ENCODE measurements around the gene COL21A1.

The COL21A1 gene

DNA sequence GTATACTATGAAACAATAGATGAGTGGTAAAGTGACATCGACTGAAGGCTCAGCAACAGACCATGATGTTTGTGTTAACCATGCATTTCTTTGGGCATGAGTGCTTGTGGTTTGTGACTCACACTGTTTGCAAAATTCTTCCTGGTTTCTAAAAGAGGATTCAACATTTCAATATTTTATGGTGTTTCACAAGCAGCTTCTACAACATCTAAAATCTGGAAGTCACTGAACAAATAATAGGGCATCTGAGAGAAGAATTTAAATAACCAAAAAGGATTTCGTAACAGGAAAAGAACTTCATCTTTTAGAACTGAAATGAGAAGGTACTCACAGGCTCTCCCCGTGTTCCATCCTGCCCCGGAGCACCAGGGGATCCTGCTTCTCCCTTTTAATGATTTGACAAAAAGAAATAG is 146.2 kb downstream of the COL21A1 start:
- Histone ChIP-seq H3K9ac (ENCODE audit: low read length) (peak overlapping the region; percentile 69), H2BK15ac (ENCODE audit: low read depth, poor library complexity, severe bottlenecking) (no peak overlapping the region), H4K91ac (ENCODE audit: low read length) (no peak overlapping the region), H3K36me3 (ENCODE audit: control insufficient read depth in 1 of 2, insufficient read depth in 2 of 2, low read depth in 1 of 2, low read length in 2 of 2) (no peaks in the 10 kb centered on the region), H3K9me3 (ENCODE audit: control insufficient read depth, low read length) (no peaks in the 10 kb centered on the region), H3K14ac (ENCODE audit: low read length in 2 of 2) (no peak overlapping the region), H3K27ac (ENCODE audit: low read length, poor library complexity, severe bottlenecking) (peak overlapping the region; percentile 65), H2BK120ac (ENCODE audit: low read depth, low read length) (no peak overlapping the region), H3K27me3 (ENCODE audit: control insufficient read depth in 1 of 2, insufficient read depth in 1 of 2, low read length in 2 of 2) (no peaks in the 10 kb centered on the region), H2AFZ (ENCODE audit: low read depth, low read length) (no peak overlapping the region), H2BK5ac (ENCODE audit: low read depth, low read length, poor library complexity, severe bottlenecking) (no peak overlapping the region), H3K4ac (ENCODE audit: low read depth in 1 of 2, low read length in 2 of 2) (no peak overlapping the region), H2AK5ac (ENCODE audit: low read length, severe bottlenecking) (no peak overlapping the region), H3K4me3 (ENCODE audit: insufficient read depth in 1 of 2, low read depth in 1 of 2, low read length in 2 of 2) (no peak overlapping the region), H3K18ac (ENCODE audit: low read depth in 1 of 2, low read length in 2 of 2) (no peak overlapping the region), H3K23ac (ENCODE audit: low read length in 2 of 2) (no peak overlapping the region), H3K4me2 (ENCODE audit: low read length, poor library complexity, severe bottlenecking) (no peak overlapping the region), H3K4me1 (ENCODE audit: control insufficient read depth, insufficient read depth, low read depth, low read length) (no peaks in the 10 kb centered on the region), H2BK12ac (ENCODE audit: low read length in 2 of 2) (no peak overlapping the region), H3K79me1 (replicated peaks; ENCODE audit: low read length, poor library complexity, severe bottlenecking) (no peaks in the 10 kb centered on the region), H4K8ac (ENCODE audit: low read length) (no peak overlapping the region)
- peak; percentile 94 for DNase-seq
- 0% methylated on average over 1 of the region's 4 CpGs for WGBS

DNA sequence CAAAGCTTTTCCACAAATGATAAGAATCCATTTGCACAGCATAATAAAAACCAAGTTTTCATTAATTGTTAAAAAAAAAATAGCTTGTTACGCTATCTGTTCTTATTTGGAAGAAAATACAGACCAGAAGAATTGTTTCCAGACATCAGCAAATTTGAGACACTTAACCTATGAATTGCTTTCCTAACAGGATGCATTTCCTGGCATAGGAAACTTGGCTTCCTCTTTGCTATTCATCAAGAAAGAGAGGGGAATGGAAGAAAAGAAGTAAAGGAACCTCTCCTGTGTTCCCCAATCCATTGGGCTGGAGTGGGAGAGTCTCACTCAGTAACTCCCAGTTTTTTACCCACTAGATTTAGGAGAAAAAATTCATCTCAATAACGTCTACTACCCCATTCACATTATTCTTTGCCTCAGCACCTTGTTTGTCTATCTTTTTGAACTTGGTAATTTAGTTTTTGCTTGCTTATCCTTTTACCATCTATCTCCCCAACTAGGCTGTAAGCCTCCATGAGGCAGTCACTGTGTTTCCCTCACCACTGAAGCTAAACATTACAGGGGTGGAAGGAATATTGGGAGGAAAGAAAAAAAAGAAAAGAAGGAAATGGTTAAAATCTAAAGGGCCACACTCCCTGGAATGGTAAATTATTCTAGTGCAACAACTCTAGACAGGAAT is 150.3 kb downstream of the COL21A1 start:
- Histone ChIP-seq H3K79me1 (replicated peaks; ENCODE audit: low read length, poor library complexity, severe bottlenecking) (no peaks in the 10 kb centered on the region), H3K27me3 (ENCODE audit: control insufficient read depth in 1 of 2, insufficient read depth in 1 of 2, low read length in 2 of 2) (no peaks in the 10 kb centered on the region), H3K4ac (ENCODE audit: low read depth in 1 of 2, low read length in 2 of 2) (no peak overlapping the region), H4K91ac (ENCODE audit: low read length) (no peak overlapping the region), H2BK120ac (ENCODE audit: low read depth, low read length) (no peak overlapping the region), H3K4me3 (ENCODE audit: insufficient read depth in 1 of 2, low read depth in 1 of 2, low read length in 2 of 2) (no peak overlapping the region), H2BK5ac (ENCODE audit: low read depth, low read length, poor library complexity, severe bottlenecking) (no peak overlapping the region), H3K18ac (ENCODE audit: low read depth in 1 of 2, low read length in 2 of 2) (no peak overlapping the region), H3K4me2 (ENCODE audit: low read length, poor library complexity, severe bottlenecking) (no peak overlapping the region), H2AFZ (ENCODE audit: low read depth, low read length) (no peak overlapping the region), H3K36me3 (ENCODE audit: control insufficient read depth in 1 of 2, insufficient read depth in 2 of 2, low read depth in 1 of 2, low read length in 2 of 2) (no peaks in the 10 kb centered on the region), H3K27ac (ENCODE audit: low read length, poor library complexity, severe bottlenecking) (no peak overlapping the region), H3K14ac (ENCODE audit: low read length in 2 of 2) (no peak overlapping the region), H2BK12ac (ENCODE audit: low read length in 2 of 2) (no peak overlapping the region), H2AK5ac (ENCODE audit: low read length, severe bottlenecking) (no peak overlapping the region), H3K23ac (ENCODE audit: low read length in 2 of 2) (no peak overlapping the region), H4K8ac (ENCODE audit: low read length) (no peak overlapping the region), H3K9me3 (ENCODE audit: control insufficient read depth, low read length) (no peaks in the 10 kb centered on the region), H3K9ac (ENCODE audit: low read length) (no peak overlapping the region), H2BK15ac (ENCODE audit: low read depth, poor library complexity, severe bottlenecking) (no peak overlapping the region), H3K4me1 (ENCODE audit: control insufficient read depth, insufficient read depth, low read depth, low read length) (no peaks in the 10 kb centered on the region)
- no CpG with 5 or more reads among the region's 2 CpGs for WGBS
- DNase-seq, result no peak

- Histone ChIP-seq H4K8ac (ENCODE audit: low read length) (no peak overlapping the region), H2AFZ (ENCODE audit: low read depth, low read length) (no peak overlapping the region), H3K4ac (ENCODE audit: low read depth in 1 of 2, low read length in 2 of 2) (no peak overlapping the region), H3K36me3 (ENCODE audit: control insufficient read depth in 1 of 2, insufficient read depth in 2 of 2, low read depth in 1 of 2, low read length in 2 of 2) (no peaks in the 10 kb centered on the region), H3K14ac (ENCODE audit: low read length in 2 of 2) (no peak overlapping the region), H3K4me3 (ENCODE audit: insufficient read depth in 1 of 2, low read depth in 1 of 2, low read length in 2 of 2) (no peak overlapping the region), H3K27me3 (ENCODE audit: control insufficient read depth in 1 of 2, insufficient read depth in 1 of 2, low read length in 2 of 2) (no peaks in the 10 kb centered on the region), H3K4me2 (ENCODE audit: low read length, poor library complexity, severe bottlenecking) (no peak overlapping the region), H2AK5ac (ENCODE audit: low read length, severe bottlenecking) (no peak overlapping the region), H3K23ac (ENCODE audit: low read length in 2 of 2) (no peak overlapping the region), H4K91ac (ENCODE audit: low read length) (no peak overlapping the region), H3K9ac (ENCODE audit: low read length) (no peak overlapping the region), H2BK120ac (ENCODE audit: low read depth, low read length) (no peak overlapping the region), H2BK15ac (ENCODE audit: low read depth, poor library complexity, severe bottlenecking) (no peak overlapping the region), H2BK5ac (ENCODE audit: low read depth, low read length, poor library complexity, severe bottlenecking) (no peak overlapping the region), H3K79me1 (replicated peaks; ENCODE audit: low read length, poor library complexity, severe bottlenecking) (no peaks in the 10 kb centered on the region), H3K4me1 (ENCODE audit: control insufficient read depth, insufficient read depth, low read depth, low read length) (no peaks in the 10 kb centered on the region), H3K18ac (ENCODE audit: low read depth in 1 of 2, low read length in 2 of 2) (no peak overlapping the region), H3K9me3 (ENCODE audit: control insufficient read depth, low read length) (no peaks in the 10 kb centered on the region), H3K27ac (ENCODE audit: low read length, poor library complexity, severe bottlenecking) (no peak overlapping the region), H2BK12ac (ENCODE audit: low read length in 2 of 2) (no peak overlapping the region)
- no peak for DNase-seq
Measured at GRCh38 chr6:56096541-56096940, 150.8 kb downstream of the COL21A1 start.

DNA sequence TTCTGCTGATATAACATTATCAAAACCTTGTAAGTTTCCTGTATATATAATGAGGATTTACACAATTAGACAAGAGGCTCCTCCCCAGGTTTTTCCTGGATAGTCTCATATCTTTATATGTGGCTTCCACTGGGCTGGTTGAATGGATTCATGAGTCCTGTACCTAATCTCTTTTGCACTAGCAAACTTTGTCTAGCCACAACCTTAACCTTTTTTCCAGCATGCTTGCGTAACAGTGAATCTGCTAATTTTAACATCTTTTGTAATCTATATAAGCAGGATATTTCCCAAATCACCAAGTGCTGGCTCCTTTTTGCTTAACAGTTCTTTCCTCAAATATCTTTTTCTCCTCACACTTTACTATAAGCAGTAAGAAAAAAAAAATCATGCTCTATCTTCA is 153.6 kb downstream of the COL21A1 start:
- no peak overlapping the region for H3K27ac ChIP-seq (ENCODE audit: low read length, poor library complexity, severe bottlenecking)
- H4K8ac ChIP-seq (ENCODE audit: low read length), result no peak overlapping the region
- H2AK5ac ChIP-seq (ENCODE audit: low read length, severe bottlenecking), result no peak overlapping the region
- no peak overlapping the region for H3K4me2 ChIP-seq (ENCODE audit: low read length, poor library complexity, severe bottlenecking)
- no peak overlapping the region for H3K4me3 ChIP-seq (ENCODE audit: insufficient read depth in 1 of 2, low read depth in 1 of 2, low read length in 2 of 2)
- H3K4ac ChIP-seq (ENCODE audit: low read depth in 1 of 2, low read length in 2 of 2), result no peak overlapping the region
- WGBS, result 100% methylated on average over 1 of the region's 1 CpG
- no peak overlapping the region for H2AFZ ChIP-seq (ENCODE audit: low read depth, low read length)
- H2BK120ac ChIP-seq (ENCODE audit: low read depth, low read length), result no peak overlapping the region
- no peaks in the 10 kb centered on the region for H3K36me3 ChIP-seq (ENCODE audit: control insufficient read depth in 1 of 2, insufficient read depth in 2 of 2, low read depth in 1 of 2, low read length in 2 of 2)
- H3K79me1 ChIP-seq (replicated peaks; ENCODE audit: low read length, poor library complexity, severe bottlenecking), result no peaks in the 10 kb centered on the region
- H3K9ac ChIP-seq (ENCODE audit: low read length), result no peak overlapping the region
- no peaks in the 10 kb centered on the region for H3K9me3 ChIP-seq (ENCODE audit: control insufficient read depth, low read length)
- no peak overlapping the region for H2BK5ac ChIP-seq (ENCODE audit: low read depth, low read length, poor library complexity, severe bottlenecking)
- no peaks in the 10 kb centered on the region for H3K27me3 ChIP-seq (ENCODE audit: control insufficient read depth in 1 of 2, insufficient read depth in 1 of 2, low read length in 2 of 2)
- no peak overlapping the region for H2BK15ac ChIP-seq (ENCODE audit: low read depth, poor library complexity, severe bottlenecking)
- no peak overlapping the region for H4K91ac ChIP-seq (ENCODE audit: low read length)
- H3K14ac ChIP-seq (ENCODE audit: low read length in 2 of 2), result no peak overlapping the region
- H3K23ac ChIP-seq (ENCODE audit: low read length in 2 of 2), result no peak overlapping the region
- no peaks in the 10 kb centered on the region for H3K4me1 ChIP-seq (ENCODE audit: control insufficient read depth, insufficient read depth, low read depth, low read length)
- no peak for DNase-seq
- no peak overlapping the region for H3K18ac ChIP-seq (ENCODE audit: low read depth in 1 of 2, low read length in 2 of 2)
- H2BK12ac ChIP-seq (ENCODE audit: low read length in 2 of 2), result no peak overlapping the region
